GM18858 (cell line): ENCODE measurements around the gene MELTF.

ENCODE experiments used
- ATAC-seq: cut with Tn5 transposase; IDR thresholded peaks from one replicate; pipeline ENCODE4 v1.9.1; 2021; ENCODE audit not compliant: unreplicated experiment

Gene MELTF

DNA sequence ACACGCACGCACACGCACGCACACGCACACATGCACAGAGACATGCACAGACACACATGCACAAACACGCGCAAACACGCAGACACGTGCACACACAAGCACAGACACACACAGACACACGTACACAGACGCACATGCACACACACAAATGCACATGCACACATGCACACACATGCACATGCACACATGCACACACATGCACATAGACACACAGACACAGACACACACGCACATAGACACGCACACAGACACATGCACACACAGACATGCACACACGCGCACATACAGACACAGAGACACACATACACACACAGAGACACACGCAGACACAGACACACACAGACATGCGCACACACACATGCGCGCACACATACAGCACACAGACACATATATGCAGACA, 34.6 kb downstream of the MELTF start:
- no peak for ATAC-seq

GRCh38 chr3:196994056-196994455, 35.6 kb downstream of the MELTF start:
- ATAC-seq: no peak

GRCh38 chr3:196992461-196993065, 37.1 kb downstream of the MELTF start:
- ATAC-seq: no peak

- no peak for ATAC-seq
These were observed 37.8 kb downstream of the MELTF start for GRCh38 chr3:196991581-196992460.

- no peak for ATAC-seq
These were observed 39.0 kb downstream of the MELTF start for GRCh38 chr3:196990601-196991007.

GRCh38 chr3:196989721-196990262, 39.8 kb downstream of the MELTF start:
- no peak for ATAC-seq

GRCh38 chr3:196988241-196989029, 41.2 kb downstream of the MELTF start:
- ATAC-seq: no peak

- no peak for ATAC-seq
These were observed 42.6 kb downstream of the MELTF start for GRCh38 chr3:196987022-196987421.

DNA sequence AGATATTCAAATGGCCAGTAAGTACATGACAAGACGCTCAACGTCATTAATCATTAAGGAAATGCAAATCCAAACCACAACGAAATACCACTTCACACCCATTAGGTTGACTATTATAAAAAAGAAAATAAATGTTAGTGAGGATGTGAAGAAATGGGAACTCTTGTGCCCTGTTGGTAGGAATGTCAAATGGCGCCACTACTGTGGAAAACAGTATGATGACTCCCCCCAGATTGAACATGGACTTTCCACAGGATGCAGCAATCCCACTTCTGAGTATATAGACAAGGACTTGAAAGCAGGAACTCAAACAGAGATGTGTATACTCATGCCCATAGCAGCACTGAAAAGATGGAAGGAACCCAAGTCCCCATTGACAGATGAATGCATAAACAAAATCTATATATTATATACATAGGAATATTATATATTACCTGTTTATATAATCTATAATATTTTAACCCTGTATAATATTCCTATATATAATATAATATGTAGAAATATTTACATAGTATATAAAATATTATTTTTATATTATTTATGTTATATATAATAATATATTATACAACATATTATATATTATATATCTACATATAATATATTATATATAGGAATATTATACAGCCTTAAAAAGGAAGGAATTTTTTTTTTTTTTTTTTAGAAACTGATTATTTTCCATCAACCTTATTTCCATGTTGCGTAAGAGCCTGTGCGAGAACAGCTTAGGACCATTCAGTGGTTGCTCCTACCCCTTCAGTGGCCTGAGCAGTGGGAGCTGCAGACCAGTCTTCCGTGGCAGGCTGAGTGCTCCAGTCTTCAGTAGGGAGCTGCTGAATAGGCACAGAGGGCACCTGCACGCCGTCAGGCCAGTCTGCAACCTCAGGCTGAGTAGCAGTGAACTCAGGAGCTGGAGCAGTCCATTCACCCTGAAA, 43.4 kb downstream of the MELTF start:
- ATAC-seq: no peak

- no peak for ATAC-seq
These were observed 44.3 kb downstream of the MELTF start for GRCh38 chr3:196985298-196985697.

- ATAC-seq: no peak
These were observed 46.4 kb downstream of the MELTF start for GRCh38 chr3:196983186-196983585.

GRCh38 chr3:196981657-196982056, 48.0 kb downstream of the MELTF start:
- no peak for ATAC-seq

DNA sequence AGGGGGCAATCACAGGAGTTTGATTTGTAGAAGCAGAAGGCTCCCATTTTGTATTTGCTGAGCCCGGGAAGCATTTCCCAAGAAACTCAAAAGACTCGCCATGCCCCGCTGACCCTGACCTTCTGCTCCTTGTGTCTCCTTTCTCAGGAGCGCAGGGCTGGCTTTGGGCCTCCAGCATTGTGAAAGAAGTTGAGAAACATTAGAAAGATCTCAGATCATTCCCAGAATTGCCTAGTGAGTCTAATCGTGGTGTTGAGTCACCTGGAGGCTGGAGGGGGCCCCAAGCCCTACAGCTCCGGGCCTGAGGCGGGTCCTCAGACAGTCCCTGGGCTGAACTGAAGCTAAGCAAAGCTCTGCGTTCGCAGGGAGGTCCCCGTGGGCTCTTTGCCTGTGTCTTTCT, 50.1 kb downstream of the MELTF start:
- no peak for ATAC-seq

DNA sequence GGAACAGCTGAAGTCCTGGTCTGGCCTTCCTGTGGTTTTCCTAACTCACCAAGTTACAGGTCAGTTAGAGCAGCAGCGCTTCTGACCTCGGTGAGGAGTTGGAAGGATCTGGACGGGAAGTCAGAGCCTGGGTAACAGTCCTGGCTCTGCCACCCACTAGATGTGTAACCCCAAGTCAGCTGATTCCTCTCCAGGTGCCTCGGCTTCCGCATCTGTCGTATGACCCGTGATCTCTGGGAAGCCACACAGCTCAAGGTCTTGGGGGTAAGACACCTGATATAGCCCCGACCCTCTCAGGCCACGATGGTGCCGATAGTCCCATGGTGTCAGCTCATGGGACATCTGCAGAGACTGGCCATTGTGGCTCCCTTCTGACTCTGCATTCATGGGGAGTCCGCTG, 52.7 kb downstream of the MELTF start:
- ATAC-seq: no peak

GRCh38 chr3:196975349-196975748, 54.3 kb downstream of the MELTF start:
- ATAC-seq: no peak

DNA sequence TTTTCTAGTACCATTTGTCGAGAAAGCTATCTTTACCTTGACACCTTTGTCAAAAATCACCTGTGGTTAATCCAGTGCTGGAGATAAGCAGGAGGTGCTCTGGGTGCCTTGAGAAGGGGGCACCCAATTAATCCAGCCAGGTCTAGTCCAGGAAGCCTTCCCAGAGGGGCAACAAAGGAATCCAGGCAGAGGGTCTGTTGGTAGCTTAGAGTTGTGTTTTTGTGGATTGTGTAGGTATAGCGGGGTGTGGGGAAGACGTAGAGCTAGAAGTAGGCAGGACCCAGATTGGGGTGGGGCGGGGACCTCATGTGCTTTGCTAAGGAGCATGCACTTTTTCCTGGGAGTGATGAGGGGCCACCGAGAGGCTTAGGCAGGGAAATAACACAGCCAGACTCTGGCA, 55.0 kb downstream of the MELTF start:
- no peak for ATAC-seq

- ATAC-seq: no peak
These were observed 58.4 kb downstream of the MELTF start for GRCh38 chr3:196971094-196971698.

DNA sequence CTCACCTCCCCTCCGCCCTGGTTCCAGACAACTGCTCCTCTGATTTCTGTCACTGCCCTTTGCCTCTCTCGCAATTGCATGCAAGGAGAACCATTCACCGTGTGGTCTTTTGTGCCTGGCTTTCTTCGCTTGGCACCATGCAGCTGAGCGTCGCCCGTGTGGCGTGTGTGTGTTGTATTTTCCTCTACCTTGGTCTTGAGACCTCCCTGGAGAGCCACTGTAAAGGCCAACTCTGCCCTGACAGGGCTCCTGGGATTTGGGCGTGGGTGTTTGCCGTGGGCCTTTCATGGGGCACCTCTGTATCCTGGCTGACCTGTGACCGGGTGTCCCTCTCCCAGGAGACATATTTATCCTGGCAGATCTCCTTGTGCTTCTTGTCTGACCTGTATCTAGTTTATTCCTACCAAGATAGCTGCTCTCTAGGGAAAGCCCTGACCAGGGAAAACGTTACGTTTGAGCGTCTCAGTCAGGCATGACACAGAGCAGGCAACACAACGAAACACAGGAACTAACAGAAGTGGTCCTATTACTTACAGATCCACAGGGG, 59.0 kb downstream of the MELTF start:
- no peak for ATAC-seq

- no peak for ATAC-seq
These were observed 59.7 kb downstream of the MELTF start for GRCh38 chr3:196969660-196970546.
